Activated CD8-positive, alpha-beta memory T cell treated with anti-CD3 and anti-CD28 coated beads, Interleukin-2, amount 50 U/mL, for 1 hour (primary cell): ENCODE results near the gene ARMCX6.
"Not testable (repeated sequence)": the region's sequence is repeated elsewhere in the genome, so short reads cannot be mapped to it uniquely, and the experiment has no call there.

Experiments
- DNase-seq: peaks from one replicate; pipeline ENCODE4 v3.0.0-alpha.2; 2020; ENCODE audit errors: extremely low read depth

ARMCX6 gene

DNA sequence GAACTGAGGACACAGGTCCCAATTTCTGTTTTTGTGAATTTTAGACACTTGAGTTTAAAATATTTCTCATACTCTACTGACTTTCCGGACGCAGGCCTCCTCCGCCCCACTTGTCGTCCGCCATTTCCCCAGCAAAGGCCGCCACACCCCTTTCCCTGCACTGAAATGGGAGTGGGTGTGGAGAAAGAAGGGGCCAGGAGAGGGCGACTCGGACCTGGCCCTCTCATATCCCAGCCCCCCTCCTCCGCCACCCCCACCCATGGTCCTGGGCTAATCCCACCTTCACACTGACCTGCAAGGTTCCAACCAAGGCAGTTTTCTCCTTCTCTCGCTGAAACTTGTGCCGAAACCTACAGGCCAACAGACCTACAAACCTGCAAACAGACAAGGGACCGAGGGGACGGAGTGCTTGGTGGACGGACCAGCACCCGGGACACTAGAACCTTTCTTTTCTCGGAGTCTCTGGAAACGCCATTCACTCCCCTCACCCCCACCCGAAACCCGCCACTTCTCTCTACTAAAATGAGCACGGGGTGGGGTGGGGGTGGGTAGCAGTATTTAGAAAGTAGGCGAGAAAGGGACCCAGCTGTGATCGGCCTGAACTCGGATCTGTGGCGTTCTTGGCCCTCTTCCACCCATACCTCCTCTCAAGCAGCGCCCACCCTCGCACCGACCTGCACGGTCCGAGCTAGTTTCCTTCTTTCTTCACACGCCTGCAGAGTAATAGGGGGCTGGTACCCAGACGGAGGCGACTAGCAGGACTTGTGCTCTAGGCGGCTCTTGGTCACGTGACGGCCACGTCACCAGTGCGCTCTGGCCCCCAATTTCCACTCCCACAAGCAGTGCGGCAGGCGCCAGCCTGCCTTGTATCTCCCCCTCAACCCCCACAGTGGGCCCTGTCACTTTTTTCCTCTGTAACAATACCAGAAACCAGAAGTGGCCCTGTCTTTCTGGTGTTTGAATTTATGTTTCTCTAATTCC, at the start of gene ARMCX6:
ARMCX6 (minus strand) TSS at position 790 of the 981 bp plus-strand sequence. CDS start 1,380 bp downstream, outside the sequence.
- peak; percentile 52 for DNase-seq

DNA sequence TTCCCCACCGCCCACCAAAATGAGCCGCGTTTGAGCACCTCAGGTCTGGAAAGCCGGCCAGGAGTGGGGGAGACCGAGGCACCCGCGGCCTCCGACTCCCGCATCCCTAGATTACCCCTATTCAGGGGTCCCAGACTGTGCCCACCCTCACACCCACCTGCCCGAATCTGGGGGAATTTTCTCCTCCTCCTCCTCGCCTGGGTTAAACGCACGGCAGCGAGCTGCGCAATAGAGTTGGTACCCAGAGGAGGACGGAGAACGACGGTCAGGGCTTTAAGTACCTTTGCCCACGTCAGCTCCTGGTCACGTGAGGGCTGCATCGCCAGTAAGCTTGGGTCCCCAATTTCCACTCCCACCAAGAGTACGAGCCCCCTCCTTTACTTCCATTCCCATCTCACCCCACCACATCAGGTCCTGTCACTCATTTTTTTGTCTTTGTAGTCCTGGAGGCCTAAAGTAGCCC, 41.8 kb upstream of the ARMCX6 start, which contains the start of gene ARMCX2:
ARMCX2 (minus strand) TSS at position 250 of the 463 bp plus-strand sequence. CDS start 2,262 bp downstream, outside the sequence.
- DNase-seq = no peak

- no peak for DNase-seq
These were observed 41.1 kb upstream of the ARMCX6 start for GRCh38 chrX:101658661-101659491.

DNA sequence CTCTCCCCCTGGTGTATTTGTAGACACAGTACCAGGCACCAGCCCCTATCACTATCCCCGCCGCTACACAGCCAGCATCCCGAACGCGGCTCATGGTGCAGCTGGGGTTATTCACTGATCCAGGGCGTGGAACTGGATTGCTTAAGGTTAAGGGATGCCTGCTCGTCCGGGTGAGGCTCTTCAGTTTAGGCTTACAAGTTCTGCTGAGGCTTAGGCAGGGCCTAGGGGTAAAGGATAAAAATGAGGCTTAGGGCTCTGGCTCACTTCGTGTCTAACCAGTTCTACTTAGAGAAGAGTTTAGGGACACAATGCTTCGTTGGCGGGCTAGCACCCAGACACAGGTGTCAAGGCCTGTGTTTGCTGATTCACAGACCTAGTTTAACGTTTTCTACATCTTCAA, 39.7 kb upstream of the ARMCX6 start:
- no peak for DNase-seq

DNA sequence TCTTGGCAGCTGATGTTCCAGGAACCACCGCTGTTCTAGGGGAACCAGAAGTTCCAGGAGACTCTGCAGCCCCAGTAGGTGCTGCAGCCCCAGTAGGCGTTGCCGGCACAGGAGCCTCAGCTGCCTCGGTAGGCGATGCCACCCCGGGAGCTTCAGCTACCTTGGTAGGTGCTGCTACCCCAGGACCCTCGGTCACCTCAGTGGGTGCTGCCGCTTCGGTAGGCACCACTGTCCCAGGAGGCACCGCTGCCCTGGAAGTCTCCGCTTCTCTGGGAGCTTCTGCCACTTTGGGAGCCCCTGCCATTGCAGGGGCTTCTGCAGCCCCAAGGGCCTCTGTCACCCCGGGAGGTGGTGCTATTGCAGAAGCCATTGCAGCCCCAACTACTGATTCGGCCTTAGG, 39.0 kb upstream of the ARMCX6 start:
- DNase-seq = no peak

GRCh38 chrX:101655534-101655933, 37.7 kb upstream of the ARMCX6 start:
- DNase-seq = no peak

DNA sequence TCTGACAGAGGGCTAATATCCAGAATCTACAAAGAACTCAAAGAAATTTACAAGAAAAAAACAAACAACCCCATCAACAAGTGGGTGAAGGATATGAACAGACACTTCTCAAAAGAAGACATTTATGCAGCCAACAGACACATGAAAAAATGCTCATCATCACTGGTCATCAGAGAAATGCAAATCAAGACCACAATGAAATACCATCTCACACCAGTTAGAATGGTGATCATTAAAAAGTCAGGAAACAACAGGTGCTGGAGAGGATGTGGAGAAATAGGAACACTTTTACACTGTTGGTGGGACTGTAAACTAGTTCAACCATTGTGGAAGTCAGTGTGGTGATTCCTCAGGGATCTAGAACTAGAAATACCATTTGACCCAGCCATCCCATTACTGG, 29.9 kb upstream of the ARMCX6 start:
- not testable (repeated sequence) for DNase-seq

GRCh38 chrX:101642093-101642492, 24.3 kb upstream of the ARMCX6 start:
- DNase-seq = no peak

- no peak for DNase-seq
These were observed 21.8 kb upstream of the ARMCX6 start for GRCh38 chrX:101639583-101639982.

DNA sequence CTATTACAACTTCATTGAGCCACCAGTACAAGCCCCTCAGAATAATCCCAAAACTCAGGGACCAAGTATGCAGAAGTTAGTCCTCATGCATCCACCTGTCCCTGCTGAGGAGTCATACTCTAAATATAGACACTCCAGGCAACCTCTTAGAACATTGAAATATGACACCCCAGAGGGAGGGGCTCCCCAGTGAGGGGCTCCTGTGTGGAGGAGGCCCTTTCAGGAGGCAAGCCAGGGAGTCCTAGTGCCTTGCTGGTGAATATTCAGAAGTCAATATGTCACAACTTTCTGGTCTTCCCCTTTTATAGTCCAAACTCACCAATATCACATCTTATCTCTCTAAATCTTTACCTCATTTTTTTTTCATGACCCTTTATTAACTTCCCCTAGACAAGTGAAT, 1.6 kb upstream of the ARMCX6 start:
- DNase-seq = no peak

GRCh38 chrX:101605728-101606127, 12.1 kb downstream of the ARMCX6 start:
- no peak for DNase-seq

DNA sequence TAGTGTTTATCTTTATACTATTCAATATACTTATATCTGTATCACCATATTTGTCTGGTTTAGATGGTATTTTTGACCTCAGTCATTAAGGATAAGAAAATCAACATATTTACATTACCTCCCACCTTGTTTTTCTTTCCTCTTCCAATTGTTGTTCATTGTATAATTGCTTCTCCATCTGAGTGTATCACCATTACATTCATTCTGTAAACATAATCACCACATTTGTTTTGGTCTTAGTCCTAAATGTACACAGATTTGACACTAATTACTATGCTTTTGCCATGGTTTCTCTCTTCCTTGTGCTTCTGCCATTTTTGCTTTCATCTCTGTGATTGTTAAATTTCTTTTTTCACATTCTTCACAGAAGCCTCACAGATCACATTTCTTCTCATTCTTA, 12.7 kb downstream of the ARMCX6 start:
- DNase-seq = no peak

DNA sequence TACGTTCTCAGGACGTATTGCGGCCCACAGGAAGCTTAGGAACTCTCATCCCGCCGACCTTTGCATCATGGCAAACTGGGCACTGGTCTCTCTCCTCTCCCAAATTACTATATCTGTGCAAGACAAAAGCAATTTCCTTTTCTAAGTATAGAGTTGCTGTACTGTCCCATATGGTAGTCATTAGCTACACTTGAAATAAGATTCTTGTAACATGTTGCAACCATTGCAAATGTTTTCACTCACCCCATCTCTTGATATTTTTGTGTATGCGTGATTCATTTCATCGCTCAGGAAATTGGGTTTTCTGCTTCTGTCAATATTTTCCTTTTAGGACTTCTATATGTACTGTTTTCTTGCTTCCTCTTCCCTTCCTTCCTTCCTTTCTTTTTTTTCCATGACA, 15.7 kb downstream of the ARMCX6 start:
- no peak for DNase-seq

GRCh38 chrX:101599592-101599991, 18.2 kb downstream of the ARMCX6 start:
- DNase-seq = not testable (repeated sequence)

- DNase-seq = peak; percentile 18
These were observed 21.9 kb downstream of the ARMCX6 start for GRCh38 chrX:101595739-101596419.
